ENCODE results near the gene DPY19L1. TPM values are rescaled to one million over a fixed set of nuclear protein-coding genes. Genes with fewer than 3 reads are reported as not detected.

DPY19L1 gene
- total RNA-seq, 3 donors from 2014 or later = 5.7 to 7.4 (median 7.0) TPM

DNA sequence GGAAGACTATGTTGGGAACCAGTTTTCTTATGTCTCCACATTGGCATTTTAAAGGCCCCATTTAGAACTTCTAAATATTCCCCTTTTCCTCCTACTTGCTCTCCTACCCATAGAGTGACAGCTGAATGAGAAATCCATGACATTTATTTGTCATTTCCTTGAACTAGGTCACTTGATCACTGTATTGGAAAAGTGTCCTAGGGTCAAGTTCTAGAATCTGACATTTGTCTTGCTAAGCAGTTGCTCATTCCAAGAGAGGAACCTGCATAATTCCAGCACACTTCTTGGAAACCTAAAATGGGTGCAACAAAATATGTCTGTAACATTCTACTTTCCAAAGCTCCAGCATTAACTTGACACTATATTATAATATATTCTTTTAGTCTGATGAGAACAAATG lies 3.6 kb upstream of the DPY19L1 start:
- no peaks in the 10 kb centered on the region for H3K36me3 Mint-ChIP-seq (ENCODE audit: insufficient read depth)
- H3K4me3 Mint-ChIP-seq = no peak overlapping the region
- DNase-seq = no peak

DNA sequence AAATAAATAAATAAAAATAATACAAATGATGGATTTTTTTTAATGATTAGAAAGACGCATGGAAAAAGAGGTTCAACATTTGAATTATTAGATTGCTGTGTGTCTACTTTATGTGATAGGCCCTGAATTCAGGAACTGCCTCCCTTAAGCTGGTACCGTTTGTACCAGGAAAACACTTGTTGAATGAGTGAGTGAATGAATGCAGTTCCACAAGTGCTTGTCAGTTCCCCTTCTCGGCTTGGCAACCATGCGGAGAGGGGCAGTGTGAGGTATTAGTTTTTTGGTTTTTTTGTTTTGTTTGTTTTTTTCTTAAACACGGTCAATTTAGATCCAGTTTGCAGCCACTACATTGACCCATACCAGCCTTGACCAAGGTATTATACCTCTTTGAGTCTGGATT lies 2.1 kb upstream of the DPY19L1 start:
- no peak overlapping the region for H3K4me3 Mint-ChIP-seq

More for the DNA sequence above, 3.6 kb upstream of the DPY19L1 start:
- Mint-ChIP-seq H3K9me3 (no peaks in the 10 kb centered on the region), H3K27me3 (ENCODE audit: low read depth) (no peaks in the 10 kb centered on the region), H3K4me1 (ENCODE audit: low read depth) (peaks cover 9% of the 10 kb centered on the region)
- no peak for ATAC-seq

DNA sequence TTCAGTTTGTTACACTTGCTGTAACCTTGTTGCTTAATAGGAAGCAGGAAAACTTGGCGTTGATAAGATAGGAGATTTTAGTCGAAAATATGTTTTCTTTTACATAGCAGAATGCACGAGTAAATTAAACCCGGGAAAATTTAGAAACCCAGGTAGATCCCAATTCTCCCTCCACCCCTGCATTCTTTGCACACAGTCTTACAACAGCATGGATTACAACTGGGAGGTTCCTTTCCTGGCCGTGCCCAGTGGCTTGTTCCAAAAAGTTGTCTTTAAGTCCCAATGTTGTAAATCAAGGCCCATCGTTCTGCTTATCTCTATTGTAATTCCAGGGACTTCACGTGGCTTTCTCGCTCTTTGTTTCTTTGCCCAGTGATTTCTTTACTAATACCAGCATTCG lies 1.1 kb upstream of the DPY19L1 start:
- peak overlapping the region; percentile 85 for H3K4me3 Mint-ChIP-seq
- H3K9me3 Mint-ChIP-seq = no peaks in the 10 kb centered on the region
- DNase-seq = no peak
- H3K36me3 Mint-ChIP-seq (ENCODE audit: insufficient read depth) = no peaks in the 10 kb centered on the region
- H3K27me3 Mint-ChIP-seq (ENCODE audit: low read depth) = no peaks in the 10 kb centered on the region
- peaks cover 26% of the 10 kb centered on the region for H3K4me1 Mint-ChIP-seq (ENCODE audit: low read depth)
- ATAC-seq = no peak

More for the DNA sequence above, 2.1 kb upstream of the DPY19L1 start:
- ATAC-seq = no peak
- peaks cover 22% of the 10 kb centered on the region for H3K4me1 Mint-ChIP-seq (ENCODE audit: low read depth)
- H3K27me3 Mint-ChIP-seq (ENCODE audit: low read depth) = no peaks in the 10 kb centered on the region
- DNase-seq = no peak
- H3K36me3 Mint-ChIP-seq (ENCODE audit: insufficient read depth) = no peaks in the 10 kb centered on the region
- no peaks in the 10 kb centered on the region for H3K9me3 Mint-ChIP-seq

DNA sequence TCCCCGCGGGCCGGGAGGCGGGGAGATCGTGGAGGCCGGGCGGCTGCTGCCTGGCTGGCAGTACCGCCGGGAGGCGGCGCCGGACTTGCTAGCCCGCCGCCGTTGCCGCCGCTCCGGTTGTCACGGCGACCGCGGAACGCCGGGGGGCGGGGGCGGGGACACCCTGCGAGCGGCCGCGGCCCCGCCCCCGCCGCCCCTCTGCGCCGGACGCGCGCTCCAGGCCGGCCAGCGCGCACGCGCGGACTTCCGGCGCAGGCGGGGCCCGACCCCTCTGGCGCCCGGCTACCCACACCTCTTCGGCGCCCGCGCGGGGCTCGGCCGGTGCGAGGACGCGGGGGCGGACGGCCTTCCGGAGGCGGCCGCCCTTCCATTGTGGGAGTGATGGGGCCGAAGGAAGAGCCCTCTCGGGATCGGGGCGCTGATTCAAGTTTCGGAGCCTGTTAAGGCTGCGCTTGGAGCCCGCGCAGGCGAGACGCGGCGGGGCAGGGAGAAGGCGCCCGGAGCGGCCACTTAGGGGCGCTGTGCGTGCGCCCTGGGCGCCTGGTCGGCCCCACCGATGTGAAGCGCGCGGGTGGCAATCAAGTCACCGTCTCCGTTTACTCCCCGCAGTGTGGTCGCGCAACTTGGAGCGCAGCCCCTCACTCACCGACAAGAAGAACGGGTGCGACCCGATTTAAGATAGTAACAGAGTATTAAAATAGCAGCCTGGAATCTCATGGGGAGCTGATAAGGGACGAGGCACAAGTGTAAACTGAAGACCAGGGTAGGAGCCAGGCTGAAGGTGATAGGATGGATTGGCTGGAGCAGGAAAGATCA lies 449 bp upstream of the DPY19L1 start:
- peaks cover 29% of the 10 kb centered on the region for H3K4me1 Mint-ChIP-seq (ENCODE audit: low read depth)
- H3K36me3 Mint-ChIP-seq (ENCODE audit: insufficient read depth) = no peaks in the 10 kb centered on the region
- ATAC-seq (peak; percentile 85), DNase-seq (peak; percentile 85)
- no peaks in the 10 kb centered on the region for H3K9me3 Mint-ChIP-seq
- H3K4me3 Mint-ChIP-seq = peak overlapping the region; percentile 85
- H3K27me3 Mint-ChIP-seq (ENCODE audit: low read depth) = no peaks in the 10 kb centered on the region

DNA sequence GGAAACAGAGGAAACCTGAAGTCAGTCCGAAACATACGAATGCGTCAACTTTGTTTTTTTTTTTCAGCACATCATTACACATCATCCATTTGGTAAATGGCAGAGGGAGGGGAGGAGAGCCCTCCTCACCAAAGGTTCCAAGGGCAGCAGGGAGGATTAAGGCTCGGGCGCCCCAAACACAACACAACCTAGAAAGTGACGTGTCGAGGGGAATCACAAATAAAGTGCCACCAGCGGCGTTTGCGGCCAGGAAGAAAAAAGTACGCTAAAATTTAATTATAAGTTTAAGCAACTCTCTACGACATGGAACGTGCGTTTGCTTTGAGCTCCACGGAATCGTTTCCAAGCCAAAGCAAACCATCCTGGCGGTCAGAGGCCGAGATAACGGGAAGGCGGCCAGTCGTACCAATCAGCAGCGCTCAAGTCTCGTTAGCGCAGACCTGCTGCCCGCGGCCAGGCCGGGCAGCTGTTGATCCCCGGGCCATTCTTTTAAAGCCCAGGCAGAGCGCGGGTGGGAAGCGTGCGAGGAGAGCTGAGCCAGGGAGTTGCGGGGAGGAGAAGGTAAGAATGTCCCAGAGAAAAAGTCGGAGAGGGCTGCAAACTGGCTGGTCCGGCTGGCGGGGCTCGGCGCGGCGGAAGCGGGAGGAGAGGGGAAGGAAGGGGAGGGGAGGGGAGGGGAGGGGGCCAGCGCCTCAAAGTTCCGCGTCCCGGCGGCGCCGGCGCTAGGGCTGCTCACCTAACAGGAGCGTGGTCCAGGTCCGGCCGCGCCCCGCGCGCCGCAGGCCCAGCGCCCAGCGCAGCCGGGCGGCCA lies 719 bp downstream of the DPY19L1 start:
- peaks cover 34% of the 10 kb centered on the region for H3K4me1 Mint-ChIP-seq (ENCODE audit: low read depth)
- ATAC-seq (peak; percentile 3 to 11), DNase-seq (peak; percentile 14)

DNA sequence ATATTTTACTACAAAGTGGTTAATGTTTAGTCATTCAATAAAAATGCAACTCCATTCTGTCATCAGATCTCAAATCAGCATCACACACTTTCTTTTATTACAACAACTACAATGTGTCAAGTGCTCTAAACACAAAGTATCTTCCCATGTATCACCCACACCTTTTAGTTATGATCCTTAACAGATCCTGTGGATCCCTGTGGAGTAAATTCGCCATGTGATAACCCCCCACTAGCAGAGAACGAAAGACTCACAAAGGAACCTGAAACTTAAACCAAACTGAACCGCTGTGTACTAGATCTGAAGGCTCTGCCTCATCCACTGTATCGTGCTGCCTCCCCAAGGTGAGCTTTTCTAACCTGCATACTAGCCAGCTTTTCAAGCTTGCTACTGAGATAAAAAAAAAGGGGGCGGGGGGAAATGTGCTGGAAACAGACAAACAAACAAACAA lies 1.7 kb downstream of the DPY19L1 start:
- peak overlapping the region; percentile 94 for H3K4me3 Mint-ChIP-seq
- ATAC-seq (peak in 1 of 2 donors; percentile 10), DNase-seq (no peak)
- H3K4me1 Mint-ChIP-seq (ENCODE audit: low read depth) = peaks cover 36% of the 10 kb centered on the region
- H3K9me3 Mint-ChIP-seq = no peaks in the 10 kb centered on the region
- no peaks in the 10 kb centered on the region for H3K27me3 Mint-ChIP-seq (ENCODE audit: low read depth)
- H3K36me3 Mint-ChIP-seq (ENCODE audit: insufficient read depth) = no peaks in the 10 kb centered on the region

More for the DNA sequence above, 719 bp downstream of the DPY19L1 start:
- peak overlapping the region; percentile 94 for H3K4me3 Mint-ChIP-seq
- H3K9me3 Mint-ChIP-seq = no peaks in the 10 kb centered on the region
- no peaks in the 10 kb centered on the region for H3K36me3 Mint-ChIP-seq (ENCODE audit: insufficient read depth)
- no peaks in the 10 kb centered on the region for H3K27me3 Mint-ChIP-seq (ENCODE audit: low read depth)

DNA sequence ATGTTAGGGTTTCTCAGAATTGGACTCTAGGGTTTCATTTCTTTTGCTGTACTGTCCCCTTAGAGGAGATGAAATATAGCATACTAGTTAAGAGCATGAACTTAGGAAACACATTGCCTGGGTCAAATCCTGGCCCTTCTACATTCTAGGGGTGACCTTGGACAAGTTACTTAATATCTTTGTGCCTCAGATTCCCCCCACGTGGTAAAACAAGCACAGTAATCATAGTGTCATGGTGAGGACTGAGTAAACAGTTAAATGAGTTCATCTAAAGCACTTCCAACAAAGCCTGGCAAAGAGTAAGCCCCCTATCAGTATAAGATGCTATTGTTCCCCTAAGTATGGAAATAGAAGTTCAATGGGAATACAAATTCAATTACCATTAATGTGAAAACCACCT lies 5.1 kb downstream of the DPY19L1 start:
- no peaks in the 10 kb centered on the region for H3K36me3 Mint-ChIP-seq (ENCODE audit: insufficient read depth)
- peaks cover 34% of the 10 kb centered on the region for H3K4me1 Mint-ChIP-seq (ENCODE audit: low read depth)
- no peaks in the 10 kb centered on the region for H3K9me3 Mint-ChIP-seq
- H3K27me3 Mint-ChIP-seq (ENCODE audit: low read depth) = no peaks in the 10 kb centered on the region
- ATAC-seq (no peak), DNase-seq (no peak)
- no peak overlapping the region for H3K4me3 Mint-ChIP-seq

DNA sequence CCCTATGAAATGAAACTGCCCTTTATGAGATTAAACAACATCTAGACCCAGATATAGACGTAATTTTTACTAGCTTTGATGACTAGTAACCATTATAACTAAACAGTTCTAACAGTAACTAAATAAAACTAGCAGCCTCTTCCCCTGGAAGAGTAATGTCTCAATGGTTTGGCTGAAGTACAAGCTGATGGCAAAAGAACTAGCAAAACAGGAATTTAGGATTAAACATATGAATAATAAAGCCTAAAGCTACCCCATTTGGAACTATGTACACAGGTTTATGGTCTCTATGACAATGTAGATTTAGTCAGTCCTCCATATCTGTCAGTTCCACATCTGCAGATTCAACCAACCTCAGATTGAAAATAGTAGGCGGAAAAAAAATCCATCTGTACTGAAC lies 6.4 kb downstream of the DPY19L1 start:
- no peaks in the 10 kb centered on the region for H3K36me3 Mint-ChIP-seq (ENCODE audit: insufficient read depth)
- H3K4me3 Mint-ChIP-seq = no peak overlapping the region
- H3K27me3 Mint-ChIP-seq (ENCODE audit: low read depth) = no peaks in the 10 kb centered on the region
- DNase-seq = no peak
- H3K9me3 Mint-ChIP-seq = no peaks in the 10 kb centered on the region
- peaks cover 29% of the 10 kb centered on the region for H3K4me1 Mint-ChIP-seq (ENCODE audit: low read depth)
- no peak for ATAC-seq

DNA sequence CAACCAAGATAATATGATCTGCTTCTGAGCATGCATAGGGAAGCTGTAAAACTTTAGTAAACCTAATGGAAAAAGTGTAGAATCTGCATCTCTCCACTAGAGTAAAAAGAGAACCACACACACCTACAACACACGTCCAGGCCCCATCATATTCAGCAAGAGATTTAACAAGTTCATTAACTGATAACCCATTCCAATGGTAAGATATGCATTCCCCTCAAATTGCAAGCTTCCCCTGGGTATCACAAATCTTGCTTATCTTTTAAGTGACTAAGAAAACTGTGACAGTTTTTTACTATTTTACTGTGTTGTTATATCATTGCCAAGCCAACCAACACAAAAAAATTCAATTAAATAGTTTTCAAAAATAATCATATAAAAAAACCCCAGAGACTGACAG lies 8.0 kb downstream of the DPY19L1 start:
- Mint-ChIP-seq H3K4me3 (no peak overlapping the region), H3K4me1 (ENCODE audit: low read depth) (peaks cover 18% of the 10 kb centered on the region), H3K27me3 (ENCODE audit: low read depth) (no peaks in the 10 kb centered on the region)

DNA sequence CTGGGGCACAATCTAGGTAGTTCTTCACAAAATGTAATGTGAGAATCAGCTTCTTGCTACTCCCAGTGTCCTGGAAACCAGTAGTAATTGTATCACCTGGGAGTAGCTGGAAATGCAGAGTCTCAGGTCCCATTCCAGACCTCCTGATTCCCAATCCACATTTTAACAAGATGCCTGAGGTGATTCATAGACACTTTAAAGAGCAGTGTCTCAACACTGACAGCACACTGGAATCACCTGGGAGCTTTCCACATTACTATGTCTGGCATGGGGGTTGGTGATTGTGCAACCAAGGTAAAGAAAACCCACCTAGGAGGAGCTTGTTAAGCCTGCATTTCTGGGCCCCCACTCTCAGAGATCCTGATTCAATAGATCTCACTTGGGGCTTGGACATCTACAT lies 11.1 kb downstream of the DPY19L1 start:
- Mint-ChIP-seq H3K9me3 (no peaks in the 10 kb centered on the region), H3K4me3 (no peak overlapping the region), H3K36me3 (ENCODE audit: insufficient read depth) (no peaks in the 10 kb centered on the region), H3K4me1 (ENCODE audit: low read depth) (peaks cover 9% of the 10 kb centered on the region), H3K27me3 (ENCODE audit: low read depth) (no peaks in the 10 kb centered on the region)
- ATAC-seq (no peak), DNase-seq (no peak)

More for the DNA sequence above, 8.0 kb downstream of the DPY19L1 start:
- no peaks in the 10 kb centered on the region for H3K36me3 Mint-ChIP-seq (ENCODE audit: insufficient read depth)
- no peaks in the 10 kb centered on the region for H3K9me3 Mint-ChIP-seq
- ATAC-seq (no peak), DNase-seq (no peak)

DNA sequence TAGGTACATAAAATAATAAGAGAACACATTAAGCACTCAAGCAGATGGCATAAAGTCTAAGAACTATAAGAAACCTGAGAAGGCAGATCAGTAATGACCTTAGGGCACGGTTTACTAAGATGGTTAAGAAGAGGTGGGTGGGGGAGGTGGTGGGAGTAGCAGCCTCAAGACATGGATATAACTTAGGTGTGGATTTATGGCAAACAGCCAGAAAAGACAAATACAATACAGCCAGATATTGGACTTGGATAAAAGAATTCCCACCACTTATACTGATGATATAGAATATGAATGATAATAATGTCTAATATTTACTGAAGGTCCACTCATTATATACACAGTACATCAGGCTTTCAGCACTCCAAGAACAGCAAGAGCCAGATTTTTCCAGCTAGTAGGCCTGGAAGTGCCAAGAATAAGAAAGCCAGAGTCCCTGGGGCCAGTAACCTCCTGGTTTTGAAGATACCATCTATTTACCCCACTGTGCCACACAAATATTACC lies 11.9 kb downstream of the DPY19L1 start:
- no peaks in the 10 kb centered on the region for H3K27me3 Mint-ChIP-seq (ENCODE audit: low read depth)
- no peak overlapping the region for H3K4me3 Mint-ChIP-seq
- H3K36me3 Mint-ChIP-seq (ENCODE audit: insufficient read depth) = no peaks in the 10 kb centered on the region
- peaks cover 7% of the 10 kb centered on the region for H3K4me1 Mint-ChIP-seq (ENCODE audit: low read depth)
- ATAC-seq (no peak), DNase-seq (no peak)
- no peaks in the 10 kb centered on the region for H3K9me3 Mint-ChIP-seq

DNA sequence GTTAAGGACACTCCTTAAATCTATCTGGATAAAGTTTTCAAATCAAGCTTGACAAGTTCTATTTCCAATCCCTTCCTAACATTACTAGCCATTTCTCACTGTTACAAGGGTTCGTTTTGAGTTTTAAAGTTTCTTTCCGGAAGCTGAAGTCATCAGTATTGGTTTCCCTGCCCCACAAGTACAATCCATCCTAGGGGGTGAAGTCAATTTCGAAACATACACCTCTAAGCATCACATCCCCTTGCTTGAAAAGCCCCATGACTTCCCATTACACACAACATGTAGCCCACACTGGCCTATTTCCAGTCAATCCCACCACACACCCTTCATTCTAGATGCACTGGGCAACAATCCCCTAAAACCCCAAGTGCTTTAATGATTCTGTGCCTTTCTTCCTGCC lies 13.0 kb downstream of the DPY19L1 start:
- peaks cover 7% of the 10 kb centered on the region for H3K4me1 Mint-ChIP-seq (ENCODE audit: low read depth)
- no peak overlapping the region for H3K4me3 Mint-ChIP-seq
- ATAC-seq (peak in 1 of 2 donors; percentile 21), DNase-seq (no peak)
- H3K9me3 Mint-ChIP-seq = no peaks in the 10 kb centered on the region
- no peaks in the 10 kb centered on the region for H3K36me3 Mint-ChIP-seq (ENCODE audit: insufficient read depth)
- no peaks in the 10 kb centered on the region for H3K27me3 Mint-ChIP-seq (ENCODE audit: low read depth)

DNA sequence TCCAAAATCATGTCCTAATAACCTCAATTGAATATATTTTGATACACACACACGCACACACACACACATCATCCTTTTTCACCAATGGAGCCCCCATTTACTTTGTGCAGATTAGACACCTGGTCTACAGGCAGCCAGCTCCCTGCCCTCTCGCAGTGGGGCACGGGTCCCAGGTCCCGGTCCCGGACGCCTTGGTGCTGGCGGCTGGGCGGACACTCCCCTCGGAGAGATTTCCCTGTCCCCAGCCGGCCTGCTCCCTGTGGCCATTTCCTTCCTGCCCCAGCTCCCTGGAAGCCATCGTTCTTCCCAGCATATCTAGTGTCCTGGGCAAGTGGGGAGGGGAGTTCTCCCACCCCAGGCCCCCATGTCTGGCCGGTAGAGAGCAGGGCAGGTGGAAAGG lies 14.6 kb downstream of the DPY19L1 start:
- Mint-ChIP-seq H3K9me3 (no peaks in the 10 kb centered on the region), H3K36me3 (ENCODE audit: insufficient read depth) (no peaks in the 10 kb centered on the region), H3K4me3 (no peak overlapping the region), H3K27me3 (ENCODE audit: low read depth) (no peaks in the 10 kb centered on the region), H3K4me1 (ENCODE audit: low read depth) (peaks cover 5% of the 10 kb centered on the region)
- DNase-seq (no peak), ATAC-seq (no peak)

DNA sequence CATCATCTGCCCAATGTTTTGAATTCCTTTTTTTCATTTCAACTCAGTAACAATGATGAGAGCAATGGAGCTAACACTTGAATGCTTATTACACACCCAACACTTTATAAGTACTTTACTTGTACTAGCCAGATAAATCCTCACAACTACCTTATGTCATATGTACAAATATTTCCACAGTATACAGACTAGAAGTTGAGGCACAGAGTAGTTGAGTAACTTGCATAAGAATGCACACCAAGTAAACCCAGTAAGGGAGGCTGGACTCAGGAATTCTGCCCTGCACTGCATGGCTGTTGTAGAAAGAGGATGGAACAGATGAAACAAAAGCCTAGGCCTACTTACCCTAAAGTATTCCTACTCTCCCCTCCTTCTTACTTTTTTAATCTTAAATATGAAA lies 15.8 kb downstream of the DPY19L1 start:
- Mint-ChIP-seq H3K36me3 (ENCODE audit: insufficient read depth) (peaks cover 2% of the 10 kb centered on the region), H3K27me3 (ENCODE audit: low read depth) (no peaks in the 10 kb centered on the region)
- DNase-seq = no peak

More for the DNA sequence above, 15.8 kb downstream of the DPY19L1 start:
- H3K9me3 Mint-ChIP-seq = no peaks in the 10 kb centered on the region
- H3K4me3 Mint-ChIP-seq = no peak overlapping the region
- ATAC-seq = no peak
- H3K4me1 Mint-ChIP-seq (ENCODE audit: low read depth) = peaks cover 5% of the 10 kb centered on the region

Measured in activated T-cell treated with anti-CD3 and anti-CD28 coated beads, Interleukin-2, amount 50 U/mL, for 4 hours (primary cell).